ENCODE data around the gene CDH13.

CDH13 gene

DNA sequence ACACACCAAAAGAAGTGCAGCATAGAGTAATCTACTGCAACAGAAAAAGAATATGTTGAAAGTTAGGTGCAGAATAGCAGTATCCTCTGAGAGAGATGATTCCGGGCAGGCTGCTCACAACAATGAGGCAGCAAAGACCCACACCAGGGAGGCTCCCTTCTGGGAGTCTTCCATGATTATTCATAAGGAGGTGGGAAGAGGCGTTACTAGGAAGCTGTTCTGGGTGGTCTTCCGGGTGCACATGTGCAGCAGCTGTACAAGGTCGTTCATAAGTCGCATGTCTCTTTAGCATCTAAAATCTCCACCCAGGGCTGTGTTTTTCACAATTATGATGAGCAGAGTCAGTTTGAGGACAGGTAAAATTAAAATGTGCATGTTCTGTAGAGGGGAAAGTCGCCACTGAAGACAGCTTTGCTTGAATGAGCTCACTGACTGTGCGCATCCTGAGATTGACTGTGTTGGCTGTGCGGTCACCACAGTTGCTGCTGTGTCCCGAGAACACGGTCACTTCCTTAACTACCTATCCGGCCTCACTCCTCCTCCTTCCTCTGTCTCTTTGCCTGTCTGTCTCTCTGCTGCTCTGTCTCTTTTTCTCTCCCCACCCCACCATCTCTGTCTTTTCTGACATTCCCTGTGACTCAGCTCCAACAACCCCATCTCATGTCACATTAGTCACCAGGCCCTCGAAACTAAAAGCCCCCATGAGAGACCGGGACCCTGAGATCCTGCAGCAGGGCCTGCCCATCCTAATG, 1055.5 kb downstream of the CDH13 start:
- CTCF ChIA-PET = no interaction called here
- Histone ChIP-seq H3K27ac (ENCODE audit: extremely low read depth, low read depth, low read length) (no peak overlapping the region), H3K9me3 (ENCODE audit: control insufficient read depth, insufficient read depth, low read depth, low read length) (no peaks in the 10 kb centered on the region), H3K36me3 (ENCODE audit: control insufficient read depth in 2 of 2, insufficient read depth in 1 of 2, low read length in 2 of 2) (no peaks in the 10 kb centered on the region), H3K4me1 (ENCODE audit: control insufficient read depth, insufficient read depth, low read length) (no peaks in the 10 kb centered on the region), H3K4me3 (ENCODE audit: low read depth, low read length) (no peak overlapping the region)
- TF ChIP-seq MYNN (tag by site-specific recombination; IDR thresholded peaks at IDR 0.05; ENCODE audit: borderline replicate concordance) (no peak), ZNF626 (tag by site-specific recombination; IDR thresholded peaks at IDR 0.05) (no peak), ZNF555 (tag by site-specific recombination; conservative IDR thresholded peaks at IDR 0.05) (no peak), ZNF501 (tag by site-specific recombination; IDR thresholded peaks at IDR 0.05) (no peak), ZNF623 (tag by site-specific recombination; IDR thresholded peaks at IDR 0.05) (no peak), ZNF302 (tag by site-specific recombination; IDR thresholded peaks at IDR 0.05; ENCODE audit: low read depth) (no peak), ZNF157 (tag by site-specific recombination; IDR thresholded peaks at IDR 0.05) (no peak), TCF7L2 (IDR thresholded peaks at IDR 0.05; ENCODE audit: borderline replicate concordance, low read depth, low read length) (no peak), ZNF600 (tag by site-specific recombination; IDR thresholded peaks at IDR 0.05) (no peak)
- TF ChIP-seq, protein P1, sequence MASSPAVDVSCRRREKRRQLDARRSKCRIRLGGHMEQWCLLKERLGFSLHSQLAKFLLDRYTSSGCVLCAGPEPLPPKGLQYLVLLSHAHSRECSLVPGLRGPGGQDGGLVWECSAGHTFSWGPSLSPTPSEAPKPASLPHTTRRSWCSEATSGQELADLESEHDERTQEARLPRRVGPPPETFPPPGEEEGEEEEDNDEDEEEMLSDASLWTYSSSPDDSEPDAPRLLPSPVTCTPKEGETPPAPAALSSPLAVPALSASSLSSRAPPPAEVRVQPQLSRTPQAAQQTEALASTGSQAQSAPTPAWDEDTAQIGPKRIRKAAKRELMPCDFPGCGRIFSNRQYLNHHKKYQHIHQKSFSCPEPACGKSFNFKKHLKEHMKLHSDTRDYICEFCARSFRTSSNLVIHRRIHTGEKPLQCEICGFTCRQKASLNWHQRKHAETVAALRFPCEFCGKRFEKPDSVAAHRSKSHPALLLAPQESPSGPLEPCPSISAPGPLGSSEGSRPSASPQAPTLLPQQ (tag by site-specific recombination; IDR thresholded peaks at IDR 0.05) = no peak
- POLR2A ChIA-PET = no interaction called here

DNA sequence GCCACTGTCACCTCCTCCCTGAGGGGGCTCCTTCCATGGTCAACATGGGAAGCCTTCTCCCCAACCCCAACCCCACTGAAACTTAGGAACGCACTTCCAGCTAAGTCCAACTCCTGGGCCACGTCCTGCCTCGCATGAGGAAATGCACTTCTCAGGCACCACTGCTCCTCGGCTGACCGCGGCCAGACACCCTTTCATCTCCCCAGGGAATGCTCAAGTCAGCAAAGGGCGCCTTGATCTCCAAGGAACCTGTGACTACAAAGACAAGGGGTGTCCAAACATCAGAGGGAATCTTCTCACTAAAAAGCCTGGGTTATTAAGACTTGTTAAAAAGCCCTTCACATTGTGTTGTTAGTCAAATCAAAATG, 1056.1 kb downstream of the CDH13 start:
- Histone ChIP-seq H3K27ac (ENCODE audit: extremely low read depth, low read depth, low read length) (no peak overlapping the region), H3K36me3 (ENCODE audit: control insufficient read depth in 2 of 2, insufficient read depth in 1 of 2, low read length in 2 of 2) (no peaks in the 10 kb centered on the region), H3K4me3 (ENCODE audit: low read depth, low read length) (no peak overlapping the region), H3K9me3 (ENCODE audit: control insufficient read depth, insufficient read depth, low read depth, low read length) (no peaks in the 10 kb centered on the region), H3K4me1 (ENCODE audit: control insufficient read depth, insufficient read depth, low read length) (no peaks in the 10 kb centered on the region)
- ChIA-PET POLR2A (no interaction called here), CTCF (no interaction called here)
- TF ChIP-seq BCL11B (tag by site-specific recombination; IDR thresholded peaks at IDR 0.05; ENCODE audit: low read depth) (no peak), FEZF1 (tag by site-specific recombination; IDR thresholded peaks at IDR 0.05) (no peak), ZNF37A (tag by site-specific recombination; IDR thresholded peaks at IDR 0.05) (no peak), ZNF184 (tag by site-specific recombination; IDR thresholded peaks at IDR 0.05) (no peak), ZNF837 (tag by site-specific recombination; IDR thresholded peaks at IDR 0.05) (no peak), ZNF777 (tag by site-specific recombination; IDR thresholded peaks at IDR 0.05; ENCODE audit: borderline replicate concordance) (no peak)
- TF ChIP-seq, protein P2, sequence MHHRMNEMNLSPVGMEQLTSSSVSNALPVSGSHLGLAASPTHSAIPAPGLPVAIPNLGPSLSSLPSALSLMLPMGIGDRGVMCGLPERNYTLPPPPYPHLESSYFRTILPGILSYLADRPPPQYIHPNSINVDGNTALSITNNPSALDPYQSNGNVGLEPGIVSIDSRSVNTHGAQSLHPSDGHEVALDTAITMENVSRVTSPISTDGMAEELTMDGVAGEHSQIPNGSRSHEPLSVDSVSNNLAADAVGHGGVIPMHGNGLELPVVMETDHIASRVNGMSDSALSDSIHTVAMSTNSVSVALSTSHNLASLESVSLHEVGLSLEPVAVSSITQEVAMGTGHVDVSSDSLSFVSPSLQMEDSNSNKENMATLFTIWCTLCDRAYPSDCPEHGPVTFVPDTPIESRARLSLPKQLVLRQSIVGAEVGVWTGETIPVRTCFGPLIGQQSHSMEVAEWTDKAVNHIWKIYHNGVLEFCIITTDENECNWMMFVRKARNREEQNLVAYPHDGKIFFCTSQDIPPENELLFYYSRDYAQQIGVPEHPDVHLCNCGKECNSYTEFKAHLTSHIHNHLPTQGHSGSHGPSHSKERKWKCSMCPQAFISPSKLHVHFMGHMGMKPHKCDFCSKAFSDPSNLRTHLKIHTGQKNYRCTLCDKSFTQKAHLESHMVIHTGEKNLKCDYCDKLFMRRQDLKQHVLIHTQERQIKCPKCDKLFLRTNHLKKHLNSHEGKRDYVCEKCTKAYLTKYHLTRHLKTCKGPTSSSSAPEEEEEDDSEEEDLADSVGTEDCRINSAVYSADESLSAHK (tag by site-specific recombination; IDR thresholded peaks at IDR 0.05) = no peak
- TF ChIP-seq, protein P3, sequence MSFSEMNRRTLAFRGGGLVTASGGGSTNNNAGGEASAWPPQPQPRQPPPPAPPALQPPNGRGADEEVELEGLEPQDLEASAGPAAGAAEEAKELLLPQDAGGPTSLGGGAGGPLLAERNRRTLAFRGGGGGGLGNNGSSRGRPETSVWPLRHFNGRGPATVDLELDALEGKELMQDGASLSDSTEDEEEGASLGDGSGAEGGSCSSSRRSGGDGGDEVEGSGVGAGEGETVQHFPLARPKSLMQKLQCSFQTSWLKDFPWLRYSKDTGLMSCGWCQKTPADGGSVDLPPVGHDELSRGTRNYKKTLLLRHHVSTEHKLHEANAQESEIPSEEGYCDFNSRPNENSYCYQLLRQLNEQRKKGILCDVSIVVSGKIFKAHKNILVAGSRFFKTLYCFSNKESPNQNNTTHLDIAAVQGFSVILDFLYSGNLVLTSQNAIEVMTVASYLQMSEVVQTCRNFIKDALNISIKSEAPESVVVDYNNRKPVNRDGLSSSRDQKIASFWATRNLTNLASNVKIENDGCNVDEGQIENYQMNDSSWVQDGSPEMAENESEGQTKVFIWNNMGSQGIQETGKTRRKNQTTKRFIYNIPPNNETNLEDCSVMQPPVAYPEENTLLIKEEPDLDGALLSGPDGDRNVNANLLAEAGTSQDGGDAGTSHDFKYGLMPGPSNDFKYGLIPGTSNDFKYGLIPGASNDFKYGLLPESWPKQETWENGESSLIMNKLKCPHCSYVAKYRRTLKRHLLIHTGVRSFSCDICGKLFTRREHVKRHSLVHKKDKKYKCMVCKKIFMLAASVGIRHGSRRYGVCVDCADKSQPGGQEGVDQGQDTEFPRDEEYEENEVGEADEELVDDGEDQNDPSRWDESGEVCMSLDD (tag by site-specific recombination; IDR thresholded peaks at IDR 0.05) = no peak

Data from HEK293 (cell line).